LNCAP (cell line): ENCODE results near the gene DGCR8.

Source experiments
- CTCF ChIP-seq: fragments of 450-650 bp; IDR thresholded peaks from 2 replicates; pipeline ENCODE4 v1.5.1; 2017; ENCODE audit warnings: mild to moderate bottlenecking

The DGCR8 gene

GRCh38 chr22:20130731-20131596 lies 50.9 kb downstream of the DGCR8 start:
- no peak for TF ChIP-seq CTCF

DNA sequence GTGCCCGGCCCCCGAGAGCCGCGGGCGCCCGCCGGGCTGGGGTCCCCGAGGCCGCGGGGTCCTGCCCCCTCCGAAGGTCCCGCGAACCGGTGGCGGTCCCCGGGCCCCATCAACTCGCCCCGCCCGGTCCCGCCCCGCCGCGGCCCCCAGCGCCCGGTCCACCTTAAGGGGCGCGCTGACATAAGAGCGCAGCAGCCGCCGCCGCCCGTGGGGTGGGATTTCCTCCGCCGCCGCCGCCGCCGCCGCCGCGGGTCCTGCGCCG lies 51.5 kb downstream of the DGCR8 start, which contains the start of gene ZDHHC8:
Gene ZDHHC8 (plus strand): TSS at position 208 of the 262 bp plus-strand sequence. CDS start 144 bp downstream, outside the sequence.
- TF ChIP-seq CTCF: no peak

DNA sequence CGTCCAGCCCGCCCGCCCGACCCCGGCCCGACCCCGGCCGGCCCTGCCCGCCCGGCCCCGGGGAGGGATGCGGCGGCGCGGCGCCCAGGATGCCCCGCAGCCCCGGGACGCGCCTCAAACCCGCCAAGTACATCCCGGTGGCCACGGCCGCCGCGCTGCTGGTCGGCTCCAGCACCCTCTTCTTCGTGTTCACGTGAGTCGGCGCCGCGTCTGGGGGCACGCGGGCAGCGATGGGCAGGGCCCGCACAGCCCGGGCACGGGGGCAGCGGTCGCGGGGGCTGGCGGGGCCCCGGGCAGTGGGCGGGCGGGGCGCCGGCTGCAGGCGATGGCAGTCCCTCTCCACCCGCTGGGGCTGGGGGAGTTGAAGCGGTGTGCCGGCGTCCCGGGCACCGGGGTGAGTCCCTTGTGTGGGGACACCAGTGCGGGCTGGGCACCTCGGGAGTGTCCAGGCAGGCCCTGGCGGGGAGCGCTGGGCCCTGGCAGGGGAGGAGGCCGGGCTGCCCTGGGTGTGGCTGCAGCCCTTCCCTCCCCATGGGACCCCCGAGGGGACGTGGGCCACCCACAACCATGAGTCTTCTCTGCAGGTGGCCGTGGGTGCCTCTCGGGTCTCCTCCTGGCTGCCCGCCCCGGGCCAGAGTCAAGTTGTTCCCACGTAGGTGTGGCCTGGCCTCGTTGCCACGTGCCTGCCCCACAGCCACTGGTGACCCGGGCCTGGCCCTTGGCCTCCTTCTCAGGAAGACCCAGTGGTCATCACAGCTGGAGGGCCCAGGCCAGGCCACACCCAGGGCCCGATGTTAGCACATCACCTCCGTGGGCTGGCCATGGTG lies 52.0 kb downstream of the DGCR8 start:
- no peak for TF ChIP-seq CTCF

- no peak for TF ChIP-seq CTCF
Observed at GRCh38 chr22:20132686-20133246, 52.7 kb downstream of the DGCR8 start.

DNA sequence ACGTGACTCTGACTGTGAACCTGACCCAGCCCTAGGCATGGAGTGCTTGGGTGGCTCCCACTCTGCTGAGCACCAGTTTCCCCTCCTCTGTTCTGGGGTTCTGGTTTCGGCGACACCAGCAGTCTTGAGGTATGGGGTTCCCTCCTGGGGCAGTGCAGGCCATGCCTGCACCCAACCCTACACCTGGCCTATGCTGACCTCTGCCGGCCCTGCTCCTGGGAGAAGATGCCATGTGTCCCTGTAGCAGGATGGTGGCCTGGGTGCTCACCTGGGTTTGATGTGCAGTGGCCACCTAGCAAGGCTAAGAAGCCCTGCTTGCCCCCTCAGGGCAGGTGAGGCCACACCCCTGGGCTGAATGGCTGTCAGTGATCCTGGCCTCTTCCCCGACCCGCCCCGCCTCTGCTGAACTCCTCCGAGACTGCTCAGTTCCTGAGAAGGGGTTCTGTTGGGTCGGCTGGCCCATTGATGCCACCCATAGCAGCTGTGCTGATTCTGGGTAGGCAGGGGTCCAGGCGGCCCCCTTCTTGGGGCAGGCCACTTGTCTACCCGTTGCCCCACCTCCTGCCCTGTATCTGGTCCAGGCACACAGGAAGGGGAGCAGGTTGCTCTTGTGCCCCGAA lies 54.0 kb downstream of the DGCR8 start:
- no peak for TF ChIP-seq CTCF

- TF ChIP-seq CTCF: no peak
Observed at GRCh38 chr22:20135265-20135664, 55.2 kb downstream of the DGCR8 start.
